NCI-H146 (cell line): ENCODE data around the gene MIPOL1.
"Not testable (repeated sequence)": the region's sequence is repeated elsewhere in the genome, so short reads cannot be mapped to it uniquely, and the experiment has no call there.

Experiments
- DNase-seq: peaks from one replicate; lab custom pipeline; 2025; lab: John Stamatoyannopoulos, UW

The MIPOL1 gene

GRCh38 chr14:37197421-37198272 lies at the start of gene MIPOL1:
MIPOL1 (plus strand) TSS chr14:37197937; CDS start chr14:37247889, 49,952 bp downstream.
- DNase-seq, result peak; percentile 77

DNA sequence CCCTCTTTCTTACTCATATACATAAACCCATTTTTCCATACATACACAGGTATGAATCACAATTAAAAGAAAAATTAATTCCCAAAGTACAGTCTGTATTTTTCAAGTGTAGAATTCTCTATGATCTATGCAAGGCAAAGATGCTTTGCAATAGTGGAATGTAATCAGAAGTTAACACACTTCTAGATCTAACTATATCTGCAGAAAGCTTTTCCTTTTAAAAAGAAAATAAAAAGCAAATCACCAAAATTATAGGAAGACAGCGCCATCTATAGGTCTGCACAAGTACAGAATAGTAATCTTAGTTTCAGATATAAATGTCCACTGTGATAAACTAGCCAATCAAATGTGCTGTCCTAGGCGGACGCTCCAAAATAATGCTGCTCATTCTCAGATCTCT lies 47.3 kb upstream of the MIPOL1 start:
- DNase-seq, result peak; percentile 33

DNA sequence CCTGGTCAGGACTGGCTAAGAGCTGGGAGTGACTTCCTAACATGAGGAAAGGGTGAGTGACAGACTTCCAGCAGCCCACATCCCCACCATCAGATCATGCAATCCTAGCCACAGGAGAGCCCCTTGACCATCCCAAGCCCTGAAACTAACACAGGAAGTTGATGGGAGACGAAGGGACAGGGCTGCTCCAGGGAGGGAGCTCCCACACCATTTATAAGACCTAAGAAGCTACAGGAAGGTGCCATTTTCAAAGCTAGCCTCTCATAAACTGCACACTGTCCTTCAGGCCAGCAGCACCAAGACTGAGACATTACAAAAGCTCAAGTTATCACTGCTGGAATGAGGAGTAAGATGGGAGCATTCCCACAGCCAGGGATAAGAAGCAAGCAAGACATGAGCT lies 44.7 kb upstream of the MIPOL1 start:
- DNase-seq, result no peak

DNA sequence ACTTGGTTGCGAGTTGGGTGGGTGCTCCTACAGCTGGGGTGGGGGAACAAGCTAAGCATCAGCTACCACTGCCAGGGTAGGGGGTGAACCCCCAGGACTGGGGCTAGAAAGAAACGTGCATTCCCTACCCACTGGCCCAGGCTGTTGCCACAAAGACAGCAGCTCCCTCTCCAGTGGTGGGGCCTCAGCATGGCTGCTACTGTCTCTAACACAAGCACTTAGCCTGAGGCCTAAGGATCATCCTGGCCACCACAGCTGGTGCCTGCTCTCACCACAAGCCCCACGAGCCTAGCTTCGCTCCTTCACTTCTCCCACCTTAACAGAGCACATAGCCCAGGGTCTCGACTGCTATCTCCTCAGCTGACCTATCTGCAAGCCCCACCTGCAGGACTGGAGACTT lies 44.3 kb upstream of the MIPOL1 start:
- no peak for DNase-seq

DNA sequence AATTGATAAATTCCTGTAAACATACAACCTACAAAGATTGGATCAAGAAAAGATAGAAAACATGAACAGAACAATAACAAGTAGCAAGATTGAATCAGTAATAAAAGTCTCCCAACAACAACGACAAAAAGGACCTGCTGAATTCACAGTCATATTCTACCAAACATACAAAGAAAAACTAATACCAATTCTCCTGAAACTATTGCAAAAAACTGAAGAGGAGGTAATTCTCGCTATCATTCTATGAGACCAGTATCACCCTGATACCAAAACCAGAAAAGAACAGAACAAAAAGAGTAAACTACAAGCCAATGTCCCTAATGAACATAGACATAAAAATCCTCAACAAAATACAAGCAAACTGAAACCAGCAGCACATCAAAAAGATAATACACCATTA lies 39.8 kb upstream of the MIPOL1 start:
- DNase-seq, result no peak

GRCh38 chr14:37162307-37162706 lies 35.4 kb upstream of the MIPOL1 start:
- DNase-seq, result not testable (repeated sequence)

- no peak for DNase-seq
Measured at GRCh38 chr14:37165794-37166193, 31.9 kb upstream of the MIPOL1 start.

DNA sequence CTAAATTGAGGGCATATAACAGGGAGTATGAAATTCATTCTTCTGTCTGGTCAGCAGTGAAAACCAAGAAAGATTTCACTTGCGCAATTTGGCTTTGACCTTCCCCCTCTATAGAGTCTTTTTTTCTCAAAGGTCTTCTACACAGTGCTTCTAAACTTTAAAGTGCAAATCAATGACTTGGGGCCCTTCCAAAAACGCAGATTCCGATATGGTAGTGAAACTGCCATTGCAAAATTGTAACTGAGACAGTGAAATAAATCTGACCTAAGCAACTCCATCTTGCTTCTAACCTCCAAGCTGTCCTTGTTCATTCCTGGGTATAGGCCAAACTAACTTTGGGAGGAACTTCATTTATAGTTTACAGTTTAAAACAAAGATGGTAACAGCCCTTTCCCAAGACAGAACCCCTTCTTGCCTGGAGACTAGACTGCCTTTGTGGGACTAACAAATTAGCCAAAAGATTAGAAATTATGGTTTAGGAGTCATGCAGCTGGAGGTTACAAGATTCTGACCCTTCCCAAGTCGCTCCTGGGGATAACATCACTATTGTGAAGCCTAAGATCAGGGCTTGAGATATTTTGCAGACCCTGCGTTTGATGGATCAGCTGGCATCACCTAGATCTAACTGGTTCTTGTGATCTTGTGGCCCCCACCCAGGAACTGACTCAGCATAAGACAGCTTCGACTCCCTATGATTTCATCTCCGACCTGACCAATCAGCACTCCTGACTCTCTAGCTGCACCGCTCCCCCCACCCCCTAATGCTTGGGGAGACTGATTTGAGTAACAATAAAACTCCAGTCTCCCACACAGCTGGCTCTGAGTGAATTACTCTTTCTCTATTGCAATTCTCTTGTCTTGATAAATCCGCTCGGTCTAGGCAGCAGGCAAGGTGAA lies 30.3 kb upstream of the MIPOL1 start:
- no peak for DNase-seq

DNA sequence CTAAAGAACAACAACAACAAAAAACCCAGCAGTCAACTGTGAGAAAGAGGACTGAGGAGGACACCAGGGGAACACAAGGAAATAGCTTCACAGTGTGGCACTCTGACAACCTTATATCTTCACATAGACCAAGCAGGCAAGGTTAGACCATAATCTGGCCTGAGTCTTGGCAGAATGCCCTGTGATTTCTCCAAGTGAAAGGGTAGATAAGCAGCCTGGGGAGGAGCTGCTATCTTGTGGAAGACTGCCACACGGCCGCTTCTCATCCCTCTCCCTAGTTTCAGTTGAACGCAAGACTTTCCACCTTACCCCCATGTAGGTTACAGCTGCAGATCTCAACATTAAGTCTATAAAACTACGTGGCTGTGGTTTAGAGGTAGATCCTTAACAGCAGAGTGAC lies 29.0 kb upstream of the MIPOL1 start:
- DNase-seq, result no peak

- DNase-seq, result peak; percentile 15
Measured at GRCh38 chr14:37170237-37170636, 27.5 kb upstream of the MIPOL1 start.

DNA sequence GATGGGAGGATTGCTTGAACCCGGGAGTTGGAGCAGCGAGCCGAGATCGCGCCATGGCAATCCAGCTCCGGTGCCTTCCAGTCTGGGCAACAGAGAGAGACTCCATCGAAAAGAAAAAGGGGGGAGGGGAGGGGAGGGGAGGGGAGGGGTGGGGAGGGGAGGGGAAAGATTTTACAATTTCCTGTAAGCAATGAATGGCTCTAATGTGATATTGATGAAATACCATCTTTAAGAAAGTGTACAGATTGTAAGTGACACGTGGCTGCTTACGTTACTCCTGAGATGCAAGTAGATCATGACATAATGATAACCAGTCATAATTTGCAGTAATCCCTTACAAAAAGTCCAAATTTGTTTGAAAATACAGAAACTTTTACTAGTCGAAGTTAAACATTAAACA lies 26.7 kb upstream of the MIPOL1 start:
- no peak for DNase-seq

- DNase-seq, result no peak
Measured at GRCh38 chr14:37171678-37172023, 26.1 kb upstream of the MIPOL1 start.

GRCh38 chr14:37172024-37172869 lies 25.5 kb upstream of the MIPOL1 start, which contains the start of gene SLC25A21:
SLC25A21 (minus strand) TSS chr14:37172606.
- DNase-seq, result peak; percentile 87

DNA sequence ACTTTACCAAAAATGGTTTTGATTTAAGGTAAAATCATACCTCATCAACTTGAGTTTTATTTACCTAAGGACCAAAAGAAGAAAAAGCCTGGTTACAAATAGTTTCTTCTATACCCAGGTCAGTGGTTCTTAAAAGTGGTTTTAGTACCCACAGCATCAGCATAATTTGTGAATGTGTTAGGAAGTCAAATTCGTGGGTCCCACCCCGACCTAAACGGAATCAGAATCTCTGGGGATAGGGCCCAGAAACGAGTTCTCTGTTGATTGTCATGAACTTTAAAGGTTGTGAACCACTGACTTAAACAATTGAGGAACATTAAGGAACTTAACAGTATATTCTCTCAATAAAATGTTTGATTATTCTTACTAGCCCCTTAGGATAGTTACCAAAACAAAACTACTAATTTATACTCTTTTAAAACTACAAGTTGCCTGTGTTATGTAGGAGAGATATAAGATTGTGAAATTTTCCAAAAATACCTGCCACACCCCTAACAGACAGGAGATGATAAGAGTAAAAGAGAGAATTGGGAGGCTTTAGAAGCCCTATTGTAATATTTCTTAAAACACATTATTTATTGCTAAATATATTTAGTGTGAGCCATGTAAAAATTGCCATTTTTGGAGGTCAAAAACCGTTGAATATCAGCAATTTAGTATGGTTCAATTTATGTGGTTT lies 24.7 kb upstream of the MIPOL1 start:
- DNase-seq, result no peak

DNA sequence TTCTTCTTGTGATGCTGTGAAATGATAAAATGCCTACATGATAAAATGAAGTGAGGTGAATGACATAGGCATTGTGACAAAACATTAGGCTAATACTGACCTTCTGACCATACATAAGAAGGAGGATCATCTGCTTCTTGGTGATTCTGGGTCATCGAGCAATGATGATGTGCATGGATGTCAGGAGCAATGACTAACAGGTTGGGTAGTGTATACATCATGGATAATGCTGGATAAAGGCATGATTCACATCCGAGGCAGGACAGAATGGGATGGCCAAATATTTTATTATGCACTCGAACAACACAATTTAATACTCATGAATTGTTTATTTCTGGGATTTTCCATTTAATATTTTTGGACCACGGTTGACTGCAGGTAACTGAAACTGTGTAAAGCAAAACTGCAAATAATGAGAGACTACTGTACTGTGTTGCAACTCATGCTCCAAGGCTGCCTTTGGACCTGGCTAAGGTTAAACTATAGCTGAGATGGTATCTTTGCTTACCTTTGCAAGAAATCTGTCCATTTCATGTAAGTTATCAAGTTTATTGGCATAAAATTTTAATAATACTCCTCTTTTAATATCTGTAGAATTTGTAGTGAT lies 17.7 kb upstream of the MIPOL1 start:
- DNase-seq, result no peak

DNA sequence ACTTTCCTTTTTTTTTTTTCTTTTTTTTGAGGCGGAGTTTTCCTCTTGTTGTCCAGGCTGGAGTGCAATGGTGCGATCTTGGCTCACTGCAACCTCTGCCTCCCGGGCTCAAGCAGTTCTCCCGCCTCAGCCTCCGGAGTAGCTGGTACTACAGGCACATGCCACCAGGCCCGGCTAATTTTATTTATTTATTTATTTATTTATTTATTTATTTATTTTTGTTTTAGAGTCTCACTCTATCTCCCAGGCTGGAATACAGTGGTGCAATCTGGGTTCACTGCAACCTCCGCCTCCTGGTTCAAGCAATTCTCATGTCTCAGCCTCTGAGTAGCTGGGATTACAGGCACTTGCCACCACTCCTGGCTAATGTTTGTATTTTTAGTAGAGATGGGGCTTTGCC lies 16.9 kb upstream of the MIPOL1 start:
- not testable (repeated sequence) for DNase-seq

- no peak for DNase-seq
Measured at GRCh38 chr14:37181441-37181840, 16.3 kb upstream of the MIPOL1 start.

DNA sequence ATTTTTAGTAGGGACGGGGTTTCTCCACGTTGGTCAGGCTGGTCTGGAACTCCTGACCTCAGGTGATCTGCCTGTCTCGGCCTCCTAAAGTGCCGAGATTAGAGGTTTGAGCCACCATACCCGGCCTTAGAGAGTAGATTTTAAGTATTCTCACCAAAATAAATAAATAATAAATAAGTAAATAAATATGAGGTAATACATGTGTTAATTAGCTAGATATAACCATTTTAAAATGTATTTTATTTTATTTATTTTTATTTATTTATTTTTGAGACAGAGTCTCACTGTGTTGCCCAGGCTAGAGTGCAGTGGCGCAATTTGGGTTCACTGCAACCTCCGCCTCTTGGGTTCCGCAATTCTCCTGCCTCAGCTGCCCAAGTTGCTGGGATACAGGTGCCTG lies 13.2 kb upstream of the MIPOL1 start:
- not testable (repeated sequence) for DNase-seq

GRCh38 chr14:37185670-37186069 lies 12.1 kb upstream of the MIPOL1 start:
- DNase-seq, result no peak

GRCh38 chr14:37186865-37187264 lies 10.9 kb upstream of the MIPOL1 start:
- DNase-seq, result no peak

DNA sequence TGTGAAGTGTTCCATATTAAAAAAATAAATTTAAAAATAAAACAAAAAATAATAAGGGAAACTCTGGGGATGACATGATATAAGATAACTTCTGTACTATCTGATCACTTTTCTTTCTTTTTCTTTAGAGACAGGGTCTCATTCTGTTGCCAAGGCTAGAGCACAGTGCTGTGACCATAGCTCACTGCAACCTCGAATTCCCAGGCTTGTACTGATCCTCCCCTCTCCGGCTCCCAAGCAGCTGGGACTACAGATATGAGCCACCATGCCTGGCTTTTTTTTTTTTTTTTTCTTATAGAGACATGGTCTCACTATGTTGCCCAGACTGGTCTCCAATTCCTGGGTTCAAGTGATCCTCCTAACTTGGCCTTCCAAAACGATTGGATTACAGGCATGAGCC lies 10.4 kb upstream of the MIPOL1 start:
- no peak for DNase-seq
